Measurements from ENCODE around the gene ISOC2.
A peak's percentile ranks its signal among the peaks of the same experiment; 100 is the strongest.
"Not testable (repeated sequence)": the region's sequence is repeated elsewhere in the genome, so short reads cannot be mapped to it uniquely, and the experiment has no call there.

The ISOC2 gene

DNA sequence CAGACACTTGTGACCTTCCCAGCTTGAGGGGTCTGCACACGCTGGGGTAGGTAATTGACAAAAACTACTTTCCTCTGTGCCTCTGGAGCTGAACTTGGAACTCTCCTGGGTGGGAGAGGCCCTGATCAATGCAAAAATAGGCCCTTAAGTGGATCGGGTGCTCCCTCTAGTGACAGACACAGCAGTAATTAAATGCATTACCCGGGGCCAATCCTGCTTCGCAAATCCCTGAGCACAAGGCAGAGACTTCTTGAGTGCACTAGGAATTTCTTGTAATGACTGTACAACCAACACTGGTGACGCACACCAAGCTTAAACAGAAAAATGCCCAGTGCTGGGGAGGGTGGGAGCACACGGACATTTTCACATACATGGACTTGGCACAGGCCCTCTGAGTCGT lies 43.3 kb downstream of the ISOC2 start:
- Histone ChIP-seq H3K27me3 (ENCODE audit: control insufficient read depth, insufficient read depth, low read length) (no peaks in the 10 kb centered on the region), H3K36me3 (ENCODE audit: control insufficient read depth, insufficient read depth, low read length) (no peaks in the 10 kb centered on the region), H3K9ac (ENCODE audit: low read length) (no peak overlapping the region), H3K9me3 (ENCODE audit: control insufficient read depth, low read length) (no peaks in the 10 kb centered on the region), H3K4me3 (ENCODE audit: low read length) (no peak overlapping the region), H3K4me1 (ENCODE audit: control insufficient read depth, insufficient read depth, low read length) (no peaks in the 10 kb centered on the region)

DNA sequence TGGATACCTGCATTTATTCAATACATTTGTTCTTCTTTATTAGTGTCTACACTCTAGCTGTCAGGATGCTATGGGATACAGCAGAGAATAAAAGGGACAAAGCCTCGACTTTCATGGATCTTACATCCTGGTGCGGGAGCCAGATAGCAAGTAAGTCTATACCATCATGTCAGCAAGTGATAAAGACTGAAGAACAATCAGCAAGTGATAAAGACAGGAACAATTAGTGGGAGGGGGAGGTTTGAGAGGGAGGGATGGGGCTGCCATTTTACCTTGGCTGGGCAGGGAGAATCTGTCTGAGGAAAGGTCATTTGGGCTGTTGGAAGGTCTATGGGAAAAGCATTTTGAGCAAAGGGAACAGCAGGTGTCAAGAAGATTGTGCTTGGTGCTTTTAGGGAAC lies 51.3 kb downstream of the ISOC2 start:
- no peaks in the 10 kb centered on the region for H3K36me3 ChIP-seq (ENCODE audit: control insufficient read depth, insufficient read depth, low read length)
- H3K9me3 ChIP-seq (ENCODE audit: control insufficient read depth, low read length) = no peaks in the 10 kb centered on the region
- no peak overlapping the region for H3K9ac ChIP-seq (ENCODE audit: low read length)
- no peak overlapping the region for H3K4me3 ChIP-seq (ENCODE audit: low read length)
- no peaks in the 10 kb centered on the region for H3K27me3 ChIP-seq (ENCODE audit: control insufficient read depth, insufficient read depth, low read length)
- H3K4me1 ChIP-seq (ENCODE audit: control insufficient read depth, insufficient read depth, low read length) = peaks cover 16% of the 10 kb centered on the region

DNA sequence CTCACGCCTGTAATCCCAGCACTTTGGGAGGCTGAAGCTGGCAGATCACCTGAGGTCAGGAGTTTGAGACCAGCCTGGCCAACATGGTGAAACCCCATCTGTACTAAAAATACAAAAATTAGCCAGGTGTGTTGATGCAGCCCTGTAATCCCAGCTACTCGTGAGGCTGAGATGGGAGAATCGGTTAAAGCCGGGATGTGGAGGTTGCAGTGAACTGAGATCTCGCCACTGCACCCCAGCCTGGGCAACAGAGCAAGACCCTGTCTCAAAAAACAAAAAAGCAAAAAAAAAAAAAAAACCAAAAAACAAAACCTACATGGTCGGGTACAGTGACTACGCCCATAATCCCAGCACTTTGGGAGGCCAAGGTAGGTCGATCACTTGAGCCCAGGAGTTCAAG lies 52.3 kb downstream of the ISOC2 start:
- H3K27me3 ChIP-seq (ENCODE audit: control insufficient read depth, insufficient read depth, low read length) = not testable (repeated sequence)

DNA sequence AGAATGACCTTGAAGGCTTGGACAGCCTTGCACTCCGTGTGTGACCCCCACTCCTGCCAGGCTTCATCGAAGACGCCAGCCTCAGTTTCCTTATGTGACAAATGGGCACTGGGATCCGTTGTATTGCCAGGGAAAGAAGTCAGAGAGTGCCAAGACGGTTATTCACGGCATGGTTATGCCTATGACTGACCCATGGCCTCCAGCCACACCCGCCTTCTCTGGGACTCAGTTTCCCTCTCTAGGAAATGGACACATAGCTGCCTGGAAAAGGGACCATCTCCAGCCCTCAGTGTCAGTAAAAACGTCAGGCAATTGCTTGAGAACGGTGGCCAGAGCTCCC lies 52.9 kb downstream of the ISOC2 start:
- Histone ChIP-seq H3K9ac (ENCODE audit: low read length) (peak overlapping the region; percentile 11), H3K4me3 (ENCODE audit: low read length) (peak overlapping the region; percentile 6), H3K27me3 (ENCODE audit: control insufficient read depth, insufficient read depth, low read length) (no peaks in the 10 kb centered on the region), H3K9me3 (ENCODE audit: control insufficient read depth, low read length) (no peaks in the 10 kb centered on the region), H3K36me3 (ENCODE audit: control insufficient read depth, insufficient read depth, low read length) (no peaks in the 10 kb centered on the region), H3K4me1 (ENCODE audit: control insufficient read depth, insufficient read depth, low read length) (peaks cover 16% of the 10 kb centered on the region)

More for the DNA sequence above, 52.3 kb downstream of the ISOC2 start:
- peaks cover 16% of the 10 kb centered on the region for H3K4me1 ChIP-seq (ENCODE audit: control insufficient read depth, insufficient read depth, low read length)
- H3K9ac ChIP-seq (ENCODE audit: low read length); H3K9me3 ChIP-seq (ENCODE audit: control insufficient read depth, low read length); H3K4me3 ChIP-seq (ENCODE audit: low read length); H3K36me3 ChIP-seq (ENCODE audit: control insufficient read depth, insufficient read depth, low read length): not testable (repeated sequence)

DNA sequence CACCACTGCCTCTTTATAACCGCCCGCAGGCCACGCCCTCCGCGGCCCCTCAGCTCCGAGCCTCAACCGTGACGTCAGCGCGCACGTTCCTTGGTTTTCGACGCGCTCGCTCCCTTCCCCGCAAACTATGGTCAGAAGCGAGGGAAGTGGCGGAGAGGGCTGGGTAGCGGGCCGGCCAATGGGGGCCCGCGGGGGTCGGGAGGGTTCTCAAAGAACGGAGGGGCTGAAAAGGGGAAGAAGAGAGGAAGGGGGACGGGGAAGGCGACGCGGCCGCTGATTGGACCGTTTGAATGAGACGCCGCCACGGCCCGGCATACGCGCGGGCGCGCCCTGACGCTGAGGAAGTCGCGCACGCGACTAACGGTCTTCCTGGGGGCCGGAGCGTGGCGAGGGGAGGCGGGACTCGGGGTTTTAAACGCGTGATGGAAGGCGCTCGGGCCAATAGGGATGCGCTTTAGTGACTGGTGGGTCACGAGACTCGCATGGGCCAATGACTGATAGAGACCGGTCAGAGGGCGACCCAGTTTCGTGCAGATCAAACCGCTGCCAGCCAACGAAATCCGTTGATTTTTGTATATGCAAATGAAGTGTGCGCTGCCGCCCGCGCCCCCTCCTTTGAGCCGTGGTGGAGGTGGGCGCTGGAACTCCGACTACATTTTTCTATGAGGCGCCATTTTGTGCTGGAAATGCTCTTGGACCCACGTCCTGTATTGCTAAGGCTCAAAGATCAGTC lies 53.5 kb downstream of the ISOC2 start:
- H3K9me3 ChIP-seq (ENCODE audit: control insufficient read depth, low read length) = no peaks in the 10 kb centered on the region
- H3K27me3 ChIP-seq (ENCODE audit: control insufficient read depth, insufficient read depth, low read length) = no peaks in the 10 kb centered on the region
- H3K36me3 ChIP-seq (ENCODE audit: control insufficient read depth, insufficient read depth, low read length) = no peaks in the 10 kb centered on the region
- H3K4me1 ChIP-seq (ENCODE audit: control insufficient read depth, insufficient read depth, low read length) = peaks cover 16% of the 10 kb centered on the region
- peak overlapping the region; percentile 84 for H3K9ac ChIP-seq (ENCODE audit: low read length)
- H3K4me3 ChIP-seq (ENCODE audit: low read length) = peak overlapping the region; percentile 6

DNA sequence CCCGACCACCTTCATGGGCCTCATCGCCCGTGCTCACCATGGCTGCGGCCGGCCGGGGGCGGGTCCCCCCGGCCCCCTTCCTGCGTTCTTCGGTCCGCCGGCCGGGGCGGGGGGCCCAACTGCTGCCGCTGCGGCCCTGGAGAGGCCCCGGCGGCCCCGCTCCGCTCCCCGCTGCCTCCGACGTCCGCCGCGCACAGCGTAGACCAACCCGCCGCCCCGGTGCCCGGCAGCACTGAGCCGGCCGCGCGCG lies 54.0 kb downstream of the ISOC2 start, which contains the start of gene UBE2S:
Gene UBE2S (minus strand): TSS at position 239 of the 250 bp plus-strand sequence. CDS start 199 bp downstream, at position 40.
- not testable (repeated sequence) for H3K36me3 ChIP-seq (ENCODE audit: control insufficient read depth, insufficient read depth, low read length); H3K9me3 ChIP-seq (ENCODE audit: control insufficient read depth, low read length); H3K27me3 ChIP-seq (ENCODE audit: control insufficient read depth, insufficient read depth, low read length)
- H3K4me1 ChIP-seq (ENCODE audit: control insufficient read depth, insufficient read depth, low read length) = peaks cover 16% of the 10 kb centered on the region
- peak within 1 kb of the TSS; percentile 44 for H3K4me3 ChIP-seq (ENCODE audit: low read length)
- peak within 1 kb of the TSS; percentile 84 for H3K9ac ChIP-seq (ENCODE audit: low read length)

DNA sequence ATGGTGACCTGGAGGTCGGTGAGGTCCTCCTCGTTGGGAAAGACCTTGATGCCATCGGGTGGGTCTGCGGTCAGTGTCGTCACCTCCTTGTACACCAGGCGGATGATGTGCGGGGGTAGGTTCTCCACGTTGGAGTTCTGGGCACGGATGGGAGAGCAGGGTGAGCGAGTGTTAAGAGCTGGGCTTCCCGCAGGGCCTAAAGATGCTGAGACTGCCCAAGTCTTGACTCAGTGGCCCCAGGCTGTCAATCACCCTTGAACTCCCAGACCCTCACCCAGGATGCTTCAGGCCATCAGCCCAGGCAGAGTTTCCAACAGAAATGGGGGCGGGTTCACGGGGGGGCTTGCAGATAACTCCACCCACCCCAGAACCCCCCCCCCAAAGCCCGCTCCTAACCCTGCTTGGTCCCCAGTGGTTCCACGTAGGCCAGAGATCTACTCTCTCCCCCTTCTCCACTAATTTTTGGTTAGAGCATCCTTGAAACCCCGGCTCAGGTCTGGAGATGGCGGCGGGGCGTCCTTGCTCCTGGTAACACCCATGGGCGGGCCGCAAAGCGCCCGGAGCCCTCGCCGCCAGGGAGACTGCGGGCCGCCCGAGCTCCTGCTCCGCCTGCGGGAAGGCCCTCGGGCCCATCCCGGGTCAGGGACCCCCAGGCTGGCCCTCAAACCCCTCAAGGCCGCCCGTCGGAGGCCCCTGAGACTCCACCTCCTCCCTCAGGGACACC lies 54.5 kb downstream of the ISOC2 start:
- Histone ChIP-seq H3K4me3 (ENCODE audit: low read length) (peak overlapping the region; percentile 44), H3K27me3 (ENCODE audit: control insufficient read depth, insufficient read depth, low read length) (no peaks in the 10 kb centered on the region), H3K36me3 (ENCODE audit: control insufficient read depth, insufficient read depth, low read length) (peaks cover 9% of the 10 kb centered on the region), H3K4me1 (ENCODE audit: control insufficient read depth, insufficient read depth, low read length) (peaks cover 16% of the 10 kb centered on the region), H3K9me3 (ENCODE audit: control insufficient read depth, low read length) (no peaks in the 10 kb centered on the region), H3K9ac (ENCODE audit: low read length) (peak overlapping the region; percentile 84)

DNA sequence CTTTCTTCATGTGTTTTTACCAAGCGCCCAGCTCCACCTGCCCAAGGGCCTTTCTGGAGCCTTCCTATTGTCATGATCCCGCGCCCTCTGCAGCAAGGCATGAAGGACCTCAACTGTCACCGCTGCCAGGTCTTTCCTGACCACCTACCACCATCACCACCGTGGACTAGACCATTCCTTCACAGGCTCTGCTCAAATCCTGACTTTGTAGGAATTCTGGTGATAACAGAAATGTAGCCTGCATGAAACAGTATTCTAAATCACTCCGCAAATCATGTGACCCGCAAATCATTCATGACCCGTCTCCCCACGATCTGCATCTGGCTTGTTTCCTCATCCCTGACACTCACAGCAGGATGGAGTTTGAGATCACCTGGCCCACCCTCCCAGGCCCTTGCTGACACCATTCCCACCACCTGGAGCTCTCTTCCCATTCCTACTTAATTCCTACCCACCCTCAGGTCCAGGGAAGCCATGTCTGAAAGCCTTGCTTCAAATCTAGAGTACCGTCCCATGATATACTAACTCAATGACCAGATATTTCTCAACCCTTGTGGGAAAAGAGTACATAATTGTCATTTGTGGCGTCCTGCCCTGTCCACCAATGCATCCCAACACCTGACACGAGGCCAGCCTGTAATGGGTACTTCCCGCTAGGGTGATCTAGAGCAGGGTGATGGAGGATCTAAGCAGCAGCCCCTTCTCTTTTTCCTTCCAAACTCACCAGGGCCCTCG lies 55.2 kb downstream of the ISOC2 start:
- peaks cover 12% of the 10 kb centered on the region for H3K36me3 ChIP-seq (ENCODE audit: control insufficient read depth, insufficient read depth, low read length)
- H3K4me1 ChIP-seq (ENCODE audit: control insufficient read depth, insufficient read depth, low read length) = peaks cover 16% of the 10 kb centered on the region
- peak overlapping the region; percentile 84 for H3K9ac ChIP-seq (ENCODE audit: low read length)
- H3K27me3 ChIP-seq (ENCODE audit: control insufficient read depth, insufficient read depth, low read length) = no peaks in the 10 kb centered on the region
- peak overlapping the region; percentile 44 for H3K4me3 ChIP-seq (ENCODE audit: low read length)
- no peaks in the 10 kb centered on the region for H3K9me3 ChIP-seq (ENCODE audit: control insufficient read depth, low read length)

DNA sequence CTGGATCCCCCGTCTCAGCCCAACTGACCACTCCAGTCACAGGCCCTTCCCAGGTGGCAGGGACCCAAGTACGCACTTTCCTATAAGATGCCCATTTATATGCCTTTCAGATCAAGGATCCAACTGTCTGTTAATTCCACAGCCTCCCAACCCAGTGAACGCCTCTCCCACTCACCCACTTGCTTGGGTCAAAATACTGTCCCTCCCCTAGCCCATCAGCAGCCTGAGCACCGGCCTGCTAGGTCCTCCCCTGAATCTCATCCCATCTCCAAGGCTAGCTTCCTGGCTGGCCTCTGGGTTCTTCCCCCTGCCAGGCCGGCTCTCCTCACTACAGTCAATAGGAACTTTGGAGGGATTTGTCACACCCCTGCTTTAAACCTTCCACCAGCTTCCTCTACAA lies 55.8 kb downstream of the ISOC2 start:
- Histone ChIP-seq H3K9ac (ENCODE audit: low read length) (peak overlapping the region; percentile 3), H3K27me3 (ENCODE audit: control insufficient read depth, insufficient read depth, low read length) (no peaks in the 10 kb centered on the region), H3K4me3 (ENCODE audit: low read length) (no peak overlapping the region), H3K9me3 (ENCODE audit: control insufficient read depth, low read length) (no peaks in the 10 kb centered on the region), H3K4me1 (ENCODE audit: control insufficient read depth, insufficient read depth, low read length) (peaks cover 16% of the 10 kb centered on the region), H3K36me3 (ENCODE audit: control insufficient read depth, insufficient read depth, low read length) (peaks cover 12% of the 10 kb centered on the region)
